GM19438 (cell line): ENCODE measurements around the gene FEV.
"Not testable (repeated sequence)": the region's sequence is repeated elsewhere in the genome, so short reads cannot be mapped to it uniquely, and the experiment has no call there.

Source experiments
- ATAC-seq: cut with Tn5 transposase; IDR thresholded peaks from one replicate; pipeline ENCODE4 v1.9.1; 2021; ENCODE audit warnings: low read depth; ENCODE audit not compliant: unreplicated experiment

FEV gene

GRCh38 chr2:218946621-218947020, 38.4 kb downstream of the FEV start:
- ATAC-seq: no peak

DNA sequence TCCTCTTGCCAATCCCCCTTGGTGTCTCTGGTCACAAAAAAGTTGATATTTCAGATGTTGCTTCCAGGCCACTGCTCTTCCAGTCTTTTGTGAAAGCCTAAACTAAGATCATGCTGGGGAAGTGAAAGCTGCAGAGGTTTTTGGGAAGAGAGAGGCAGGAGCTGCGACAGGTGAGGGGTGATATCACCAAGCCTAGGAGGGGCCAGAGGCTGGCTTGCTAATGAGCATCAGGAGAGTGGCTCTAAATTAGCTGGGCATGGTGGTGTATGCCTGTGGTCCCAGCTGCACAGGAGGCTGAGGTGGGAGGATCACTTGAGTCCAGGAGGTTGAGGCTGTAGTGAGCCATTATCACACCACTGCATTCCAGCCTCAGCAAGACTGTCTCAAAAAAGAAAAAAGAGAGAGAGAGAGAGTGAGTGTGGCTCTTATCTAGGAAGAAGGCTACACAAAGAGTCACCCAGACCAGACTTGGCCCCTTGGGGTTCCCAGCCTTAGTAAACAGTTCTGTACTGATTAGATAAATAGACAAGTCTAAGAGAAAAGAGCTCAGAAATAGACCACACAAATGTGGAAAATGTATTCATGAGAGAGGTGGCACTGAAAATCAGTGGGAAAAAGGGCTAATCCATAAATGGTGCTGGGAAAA, 40.1 kb downstream of the FEV start:
- ATAC-seq: no peak

GRCh38 chr2:218931751-218932150, 53.2 kb downstream of the FEV start:
- ATAC-seq: not testable (repeated sequence)
